PC-3 (cell line): ENCODE data around the gene TRIP12. TPM values are rescaled to one million over a fixed set of nuclear protein-coding genes. Genes with fewer than 3 reads are reported as not detected.

Experiments used
- ATAC-seq: fragments of 200-7000 bp; cut with Tn5 transposase; 2 replicates; pipeline ENCODE4 v1.9.1; 2020; ENCODE audit warnings: mild to moderate bottlenecking, moderate library complexity
- BruUV-seq: library from RNA; stranded (reverse); fragments of 400-500 nt; replicated peaks from 2 replicates; lab custom pipeline; 2021; lab: Mats Ljungman, UMichigan
- CTCF ChIA-PET: fragments of 300-600 bp; sonication (Branson Sonifier 250); formaldehyde crosslinking; loops from one replicate; lab custom pipeline; 2022; ENCODE audit warnings: antibody characterized with exemption; lab: Charles Lee
- POLR2A ChIA-PET: fragments of 300-600 bp; sonication (Branson Sonifier 250); formaldehyde crosslinking; loops from one replicate; lab custom pipeline; 2022; ENCODE audit warnings: antibody characterized with exemption; ENCODE audit not compliant: unreplicated experiment; lab: Charles Lee
- DNase-seq: peaks from one replicate; pipeline ENCODE4 v3.0.0-alpha.2; 2015
- H2AFZ ChIP-seq: fragments of 300-600 bp; sonication (generic); 2 replicates; pipeline ENCODE4 v1.6.0; 2016; ENCODE audit warnings: antibody characterized with exemption, low read length
- H3F3A ChIP-seq: fragments of 300-600 bp; sonication (generic); one replicate; pipeline ENCODE4 v1.6.0; 2017; ENCODE audit warnings: antibody characterized with exemption, low read length, control low read depth, mild to moderate bottlenecking; ENCODE audit not compliant: unreplicated experiment
- H3K27ac ChIP-seq: fragments of 300-600 bp; sonication (generic); 2 replicates; pipeline ENCODE4 v1.5.1; 2016; ENCODE audit warnings: mild to moderate bottlenecking, low read length
- H3K27me3 ChIP-seq: fragments of 300-600 bp; sonication (generic); 2 replicates; pipeline ENCODE4 v1.6.1; 2016; ENCODE audit warnings: low read length, mixed read lengths
- H3K36me3 ChIP-seq: fragments of 300-600 bp; sonication (generic); 2 replicates; pipeline ENCODE4 v1.6.1; 2016; ENCODE audit warnings: low read depth, mixed run types, low read length, mixed read lengths
- H3K4me1 ChIP-seq: fragments of 300-600 bp; sonication (generic); 2 replicates; pipeline ENCODE4 v1.5.1; 2016; ENCODE audit warnings: low read length; ENCODE audit not compliant: insufficient read depth
- H3K4me2 ChIP-seq: fragments of 300-600 bp; sonication (generic); 2 replicates; pipeline ENCODE4 v1.6.0; 2016; ENCODE audit warnings: low read length
- H3K4me3 ChIP-seq: fragments of 300-600 bp; sonication (generic); 2 replicates; pipeline ENCODE4 v1.5.1; 2016; ENCODE audit warnings: mild to moderate bottlenecking, low read length, mixed read lengths
- H3K79me2 ChIP-seq: fragments of 300-600 bp; sonication (generic); 2 replicates; pipeline ENCODE4 v1.6.1; 2017; ENCODE audit warnings: low read length, mixed read lengths
- H3K9ac ChIP-seq: fragments of 300-600 bp; sonication (generic); 2 replicates; pipeline ENCODE4 v1.6.0; 2016; ENCODE audit warnings: mild to moderate bottlenecking, low read length
- H3K9me2 ChIP-seq: fragments of 300-600 bp; sonication (generic); replicated peaks from 2 replicates; pipeline ENCODE4 v1.6.1; 2016; ENCODE audit warnings: mixed run types, low read length, mixed read lengths
- H3K9me3 ChIP-seq: fragments of 300-600 bp; sonication (generic); 2 replicates; pipeline ENCODE4 v1.6.1; 2016; ENCODE audit warnings: low read length, mixed read lengths
- H4K20me1 ChIP-seq: fragments of 300-600 bp; sonication (generic); 2 replicates; pipeline ENCODE4 v1.6.1; 2016; ENCODE audit warnings: low read length, mixed read lengths
- CTCF ChIP-seq: fragments of 300-600 bp; sonication (generic); conservative IDR thresholded peaks from 2 replicates; pipeline ENCODE4 v1.5.1; 2017; ENCODE audit warnings: antibody characterized with exemption, low read depth, mild to moderate bottlenecking, low read length
- EZH2 ChIP-seq: fragments of 300-600 bp; sonication (generic); IDR thresholded peaks from one replicate; pipeline ENCODE4 v1.6.1; 2017; ENCODE audit warnings: antibody characterized with exemption, mild to moderate bottlenecking, low read length; ENCODE audit not compliant: unreplicated experiment
- EZH2phosphoT487 ChIP-seq: fragments of 300-600 bp; sonication (generic); IDR thresholded peaks from 2 replicates; pipeline ENCODE4 v1.6.1; 2018; ENCODE audit warnings: mild to moderate bottlenecking, antibody characterized with exemption, low read length, borderline replicate concordance
- intact Hi-C: fragments of 100-400 bp; cut with micrococcal nuclease; formaldehyde crosslinking; loops from 2 replicates; pipeline ENCODE4 v1.9.0; 2023
- total RNA-seq: library from RNA; depleted of rRNA; stranded (reverse); fragments of >200 nt; gene quantifications from 2 replicates; pipeline ENCODE4 v1.2.3, GENCODE V29; 2014

The TRIP12 gene
- total RNA-seq, 1 experiment from 2014 or later, result 113 TPM

DNA sequence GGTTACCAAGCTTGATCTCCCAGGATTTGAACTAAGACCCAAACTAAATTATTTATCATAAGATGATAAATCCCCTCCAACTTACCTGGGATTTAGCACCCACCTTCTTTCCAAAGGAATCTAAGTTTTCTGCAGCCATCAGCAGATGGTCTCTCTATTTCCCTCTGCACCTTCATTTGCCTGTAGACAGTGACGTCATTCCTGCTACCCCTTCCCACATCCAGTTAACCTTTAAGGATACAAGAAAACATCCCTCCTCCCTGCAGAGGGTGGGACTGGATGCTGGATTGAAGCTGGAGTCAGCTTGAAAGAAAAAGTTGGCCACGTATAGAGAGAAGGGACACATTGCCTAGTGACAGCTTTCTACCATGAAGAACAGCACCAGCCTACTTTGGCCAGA, 203.8 kb downstream of the TRIP12 start:
- Histone ChIP-seq H3K4me2 (no peak overlapping the region), H3K27me3 (peaks cover 10% of the 10 kb centered on the region), H4K20me1 (no peaks in the 10 kb centered on the region), H3K9me2 (no peaks in the 10 kb centered on the region), H3K9me3 (no peaks in the 10 kb centered on the region), H3K79me2 (no peaks in the 10 kb centered on the region), H3K4me3 (no peak overlapping the region), H3F3A (no peaks in the 10 kb centered on the region), H3K36me3 (no peaks in the 10 kb centered on the region), H3K27ac (no peak overlapping the region), H3K9ac (no peak overlapping the region), H2AFZ (no peak overlapping the region), H3K4me1 (peaks cover 6% of the 10 kb centered on the region; the same call in 1 of the 2 replicates)
- no TSS peak for BruUV-seq
- no peak for DNase-seq
- TF ChIP-seq EZH2phosphoT487, result no peak
- TF ChIP-seq CTCF, result no peak
- no peak for TF ChIP-seq EZH2
- no peak for ATAC-seq
- POLR2A ChIA-PET, result no interaction called here
- CTCF ChIA-PET, result no interaction called here
- intact Hi-C loops, result loop anchor here (5.0 to 10.0 kb wide), 3 partner anchors 76 to 1823 kb away; no protein-coding TSS in a partner anchor

DNA sequence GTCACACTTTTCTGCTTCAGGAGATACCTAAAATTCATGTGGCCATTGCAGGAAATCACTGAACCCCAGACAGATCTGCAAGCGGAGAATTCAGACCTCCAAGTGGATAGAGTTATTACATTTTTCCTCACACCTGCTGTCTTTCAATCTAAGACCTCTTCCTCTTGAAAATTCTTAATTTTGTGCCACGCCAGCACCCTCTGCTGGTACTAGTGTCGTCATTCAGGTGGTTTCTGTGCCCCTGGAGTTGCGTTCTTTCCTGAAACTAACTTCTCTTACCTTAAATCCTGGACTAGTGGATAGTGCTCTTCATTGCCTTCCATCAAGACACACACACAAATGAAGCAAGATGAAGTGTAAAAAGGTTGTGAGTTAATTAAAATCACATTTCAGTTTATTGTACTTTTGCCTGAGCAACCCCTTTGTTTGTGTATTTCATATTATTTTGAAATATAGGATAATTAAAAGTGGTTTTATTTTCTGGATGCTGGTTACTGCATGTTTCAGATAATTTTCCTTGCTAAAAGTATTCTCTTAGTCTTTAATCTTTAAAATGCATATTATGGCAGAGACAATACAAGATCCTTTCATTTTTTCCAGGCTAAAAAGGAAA, 205.8 kb downstream of the TRIP12 start:
- no peaks in the 10 kb centered on the region for H3K79me2 ChIP-seq
- TF ChIP-seq EZH2, result no peak
- TF ChIP-seq CTCF, result peak; percentile 87
- TF ChIP-seq EZH2phosphoT487, result no peak
- H3F3A ChIP-seq, result no peaks in the 10 kb centered on the region
- no TSS peak for BruUV-seq
- H3K4me3 ChIP-seq, result no peak overlapping the region
- DNase-seq (peak; percentile 76), ATAC-seq (peak; percentile 18; the same call in 1 of the 2 replicates)
- H3K4me1 ChIP-seq, result peaks cover 6% of the 10 kb centered on the region; the same call in 1 of the 2 replicates
- no peak overlapping the region for H3K9ac ChIP-seq
- CTCF ChIA-PET, result no interaction called here
- no peaks in the 10 kb centered on the region for H4K20me1 ChIP-seq
- no peaks in the 10 kb centered on the region for H3K9me2 ChIP-seq
- H3K36me3 ChIP-seq, result no peaks in the 10 kb centered on the region
- H3K9me3 ChIP-seq, result no peaks in the 10 kb centered on the region
- no peak overlapping the region for H2AFZ ChIP-seq
- intact Hi-C loops, result loop anchor here (1.0 to 10.0 kb wide), 6 partner anchors 74 to 1821 kb away; no protein-coding TSS in a partner anchor
- no peak overlapping the region for H3K27ac ChIP-seq
- POLR2A ChIA-PET, result no interaction called here
- no peak overlapping the region for H3K4me2 ChIP-seq
- peaks cover 28% of the 10 kb centered on the region for H3K27me3 ChIP-seq
